GM18870 (cell line): Measurements from ENCODE around the gene SETD2.

Experiments
- ATAC-seq: cut with Tn5 transposase; IDR thresholded peaks from one replicate; pipeline ENCODE4 v1.9.1; 2021; ENCODE audit warnings: moderate library complexity; ENCODE audit not compliant: unreplicated experiment

The SETD2 gene

GRCh38 chr3:46998852-46999515 is 164.9 kb downstream of the SETD2 start:
- no peak for ATAC-seq

- ATAC-seq, result no peak
Measured at GRCh38 chr3:46998121-46998851, 165.6 kb downstream of the SETD2 start.

DNA sequence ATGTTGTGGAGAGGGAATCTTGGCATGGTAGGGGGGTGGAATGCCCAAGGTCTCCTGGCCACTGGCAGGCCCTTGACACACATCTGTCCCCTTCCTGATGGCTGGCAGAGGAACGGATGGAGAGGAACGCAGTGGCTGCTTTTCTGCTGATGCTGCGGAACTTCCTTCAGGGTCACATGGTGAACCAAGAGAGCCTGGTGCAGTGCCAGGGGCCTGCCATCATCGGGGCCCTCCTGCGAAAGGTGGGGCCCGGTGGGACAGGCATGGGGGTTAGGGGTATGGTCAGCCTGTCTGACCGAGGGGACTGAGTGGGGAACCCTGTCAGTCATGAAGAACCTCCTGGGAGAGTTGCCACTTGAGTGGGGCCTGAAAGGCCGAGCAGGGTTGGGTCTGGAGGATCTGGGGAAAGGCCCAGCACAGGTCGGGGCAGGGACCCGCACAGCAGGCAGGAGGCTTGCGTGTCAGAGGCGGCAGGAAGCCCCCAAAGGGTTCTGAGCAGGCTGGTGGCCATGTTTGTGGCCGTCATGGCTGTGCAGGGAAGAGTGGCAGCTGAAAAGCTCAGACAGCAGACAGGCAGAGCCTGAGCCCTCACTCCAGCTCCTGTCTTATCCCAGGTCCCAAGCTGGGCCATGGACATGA is 166.3 kb downstream of the SETD2 start:
- ATAC-seq, result no peak

DNA sequence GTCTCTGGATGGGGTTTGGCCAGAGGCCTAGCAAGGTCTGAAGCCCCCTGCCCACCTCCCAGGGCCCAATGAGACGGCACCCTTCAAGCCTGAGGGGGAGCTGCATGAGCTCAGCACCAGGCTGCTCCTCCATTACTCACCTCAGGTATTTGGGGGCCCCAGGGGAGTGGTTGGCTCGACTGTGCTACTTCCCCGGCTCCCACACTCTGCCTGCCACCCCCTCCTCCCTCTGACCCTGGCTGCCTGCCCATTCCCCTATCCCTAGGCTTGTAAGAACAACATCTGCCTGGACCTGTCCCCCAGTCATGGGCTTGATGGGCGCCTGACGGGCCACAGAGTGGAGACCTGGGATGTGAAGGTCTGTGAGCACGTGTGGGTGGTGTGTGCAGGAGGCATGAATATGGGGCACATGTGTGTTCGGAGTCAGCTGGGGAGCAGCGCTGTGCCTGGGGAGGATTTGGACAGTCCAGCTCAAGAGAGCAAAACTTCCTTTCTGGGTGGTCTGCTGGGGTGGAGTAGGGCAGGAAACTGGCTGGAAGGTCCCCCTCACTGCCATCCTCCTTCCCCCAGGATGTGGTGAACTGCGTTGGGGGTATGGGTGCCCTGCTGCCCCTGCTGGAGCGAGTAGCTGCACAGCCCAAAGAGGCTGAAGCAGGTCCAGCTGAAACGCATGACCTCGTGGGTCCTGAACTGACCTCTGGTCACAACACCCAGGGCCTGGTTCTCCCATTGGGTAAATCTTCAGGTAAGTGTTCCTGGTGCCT is 167.0 kb downstream of the SETD2 start:
- ATAC-seq, result no peak

DNA sequence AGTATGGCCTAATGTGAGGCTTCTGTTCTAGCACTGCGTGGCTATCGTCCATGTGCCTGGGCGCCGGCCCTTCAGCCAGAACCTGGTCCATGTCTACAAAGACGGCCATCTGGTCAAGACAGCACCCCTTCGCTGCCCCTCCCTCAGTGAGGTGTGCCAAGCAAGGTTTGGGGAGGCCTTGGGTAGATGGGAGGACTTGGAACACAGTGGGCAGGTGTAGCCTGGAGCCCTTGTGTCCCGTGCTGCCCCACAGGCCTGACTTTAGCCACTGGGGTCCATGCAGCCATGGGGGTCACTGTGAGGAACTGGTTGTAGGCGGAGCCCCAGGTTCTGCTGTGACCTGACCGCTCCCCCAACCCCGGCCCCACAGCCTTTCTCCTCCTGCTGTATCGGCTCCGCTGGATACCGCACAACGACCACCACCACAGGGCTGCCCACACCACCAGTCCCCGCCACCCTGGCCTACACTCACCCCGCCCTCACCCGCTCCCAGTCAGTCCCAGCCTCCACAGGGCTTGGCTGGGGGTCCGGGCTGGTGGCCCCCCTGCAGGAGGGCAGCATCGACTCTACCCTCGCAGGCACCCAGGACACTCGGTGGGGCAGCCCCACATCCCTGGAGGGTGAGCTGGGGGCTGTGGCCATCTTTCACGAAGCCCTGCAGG is 167.9 kb downstream of the SETD2 start:
- ATAC-seq, result no peak

- no peak for ATAC-seq
Measured at GRCh38 chr3:46994801-46995731, 168.8 kb downstream of the SETD2 start.

GRCh38 chr3:46993986-46994385 is 169.9 kb downstream of the SETD2 start:
- no peak for ATAC-seq

GRCh38 chr3:46993292-46993691 is 170.6 kb downstream of the SETD2 start:
- ATAC-seq, result no peak

GRCh38 chr3:46992231-46992630 is 171.7 kb downstream of the SETD2 start:
- ATAC-seq, result no peak

DNA sequence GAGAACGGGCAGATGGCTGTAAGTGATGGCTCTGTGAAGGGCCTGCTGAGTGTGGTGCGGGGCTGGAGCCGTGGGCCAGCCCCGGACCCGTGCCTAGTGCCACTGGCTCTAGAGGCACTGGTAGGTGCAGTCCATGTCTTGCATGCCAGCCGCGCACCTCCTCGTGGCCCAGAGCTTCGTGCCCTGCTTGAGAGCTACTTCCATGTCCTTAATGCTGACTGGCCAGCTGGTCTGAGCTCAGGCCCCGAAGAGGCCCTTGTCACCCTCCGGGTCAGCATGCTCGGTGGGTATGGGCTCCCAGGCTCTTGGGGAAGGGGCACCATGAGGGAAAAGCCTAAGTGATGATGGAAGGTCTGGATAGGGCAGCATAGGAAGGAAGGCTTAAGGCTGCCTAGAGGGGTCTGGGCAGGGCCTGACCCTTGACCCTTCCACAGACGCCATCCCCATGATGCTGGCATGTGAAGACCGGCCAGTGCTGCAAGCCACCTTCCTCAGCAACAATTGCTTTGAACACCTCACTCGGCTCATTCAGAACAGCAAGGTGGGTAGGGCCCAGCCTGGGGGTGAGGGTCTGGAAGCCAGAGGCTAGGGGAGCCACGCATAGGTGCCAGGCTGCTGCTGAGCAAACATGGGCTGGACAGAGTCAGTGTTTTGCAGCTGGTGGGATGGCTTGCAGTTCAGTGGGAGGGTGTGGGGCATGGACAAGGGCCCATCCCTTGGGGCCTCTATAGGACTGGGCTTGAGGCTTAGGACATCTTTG is 172.3 kb downstream of the SETD2 start:
- ATAC-seq, result no peak

- peak; percentile 47 for ATAC-seq
Measured at GRCh38 chr3:46990573-46991374, 173.1 kb downstream of the SETD2 start.

GRCh38 chr3:46989146-46989810 is 174.6 kb downstream of the SETD2 start:
- ATAC-seq, result no peak

DNA sequence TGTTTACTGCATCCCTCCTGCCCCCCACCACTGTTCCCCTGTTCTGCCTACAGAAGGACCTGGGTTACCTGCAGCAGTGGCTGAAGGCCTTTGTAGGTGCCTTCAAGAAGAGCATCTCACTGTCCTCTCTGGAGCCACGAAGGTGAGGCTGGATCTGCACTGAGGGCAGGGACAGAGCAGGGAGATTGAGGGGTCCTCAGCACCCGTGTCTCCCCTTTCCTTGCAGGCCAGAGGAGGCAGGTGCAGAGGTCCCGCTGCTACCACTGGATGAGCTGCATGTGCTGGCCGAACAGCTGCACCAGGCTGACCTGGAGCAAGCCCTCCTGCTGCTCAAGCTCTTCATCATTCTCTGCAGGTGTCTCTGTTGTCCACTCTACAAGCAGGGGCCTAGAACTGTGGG is 175.3 kb downstream of the SETD2 start:
- no peak for ATAC-seq

DNA sequence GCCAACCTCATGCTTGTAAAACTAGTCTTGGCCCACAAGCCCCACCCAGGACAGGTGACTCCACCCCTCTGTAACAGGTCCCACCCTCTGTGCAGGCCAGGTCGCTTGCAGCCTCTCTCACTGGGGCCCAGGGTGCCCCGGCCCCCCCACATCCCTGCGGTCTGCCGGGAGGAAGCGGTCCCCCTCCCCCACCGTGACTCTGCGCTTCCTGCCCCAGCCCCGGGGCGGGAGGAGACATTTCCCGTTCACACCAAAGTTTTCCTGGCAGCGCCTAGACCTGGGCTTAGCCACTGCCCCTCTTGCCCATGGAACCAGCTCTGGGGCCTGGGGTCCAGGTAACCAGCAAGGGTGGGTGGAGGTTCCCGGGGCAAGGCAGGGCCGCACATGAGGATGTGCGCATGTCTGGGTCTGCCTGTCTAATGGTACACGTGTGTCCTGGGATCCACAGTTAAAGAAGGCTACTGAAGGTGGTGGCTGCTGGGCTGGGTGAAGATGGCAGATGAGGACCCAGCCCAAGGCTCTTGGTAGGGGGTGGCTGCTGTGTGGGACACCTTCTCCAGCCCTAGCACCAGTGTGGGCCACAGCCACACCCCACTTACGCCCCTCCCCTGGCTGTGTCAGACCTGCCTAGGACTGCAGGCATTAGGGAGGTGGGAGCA is 176.0 kb downstream of the SETD2 start:
- ATAC-seq, result no peak

DNA sequence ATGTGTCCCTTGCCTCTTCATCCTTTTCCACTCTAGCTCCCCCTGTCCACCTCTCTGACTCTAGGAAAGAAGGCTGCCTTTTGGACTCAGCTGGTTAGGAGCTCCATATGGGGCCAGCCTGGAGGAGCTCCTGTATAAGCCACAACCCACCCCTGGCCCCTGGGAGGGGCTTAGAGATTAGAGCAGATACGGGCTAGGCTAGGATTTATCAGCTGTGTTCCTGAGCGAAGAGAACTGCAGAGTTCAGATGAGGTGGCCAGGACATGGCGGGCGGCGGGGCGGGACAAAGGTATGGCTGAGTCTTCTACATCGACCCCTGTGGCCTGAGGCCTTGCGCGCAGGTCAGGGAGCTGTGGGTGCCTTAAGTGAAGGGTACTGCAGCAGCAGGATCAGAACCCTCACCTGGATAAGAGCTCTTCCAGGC is 176.6 kb downstream of the SETD2 start:
- no peak for ATAC-seq

- no peak for ATAC-seq
Measured at GRCh38 chr3:46986782-46987310, 177.1 kb downstream of the SETD2 start.
